Measurements from ENCODE around the gene HMX3. TPM values are rescaled to one million over a fixed set of nuclear protein-coding genes. Genes with fewer than 3 reads are reported as not detected.

The HMX3 gene
- total and polyA plus RNA-seq, 11 donors = 0.27 TPM; not detected in 10

DNA sequence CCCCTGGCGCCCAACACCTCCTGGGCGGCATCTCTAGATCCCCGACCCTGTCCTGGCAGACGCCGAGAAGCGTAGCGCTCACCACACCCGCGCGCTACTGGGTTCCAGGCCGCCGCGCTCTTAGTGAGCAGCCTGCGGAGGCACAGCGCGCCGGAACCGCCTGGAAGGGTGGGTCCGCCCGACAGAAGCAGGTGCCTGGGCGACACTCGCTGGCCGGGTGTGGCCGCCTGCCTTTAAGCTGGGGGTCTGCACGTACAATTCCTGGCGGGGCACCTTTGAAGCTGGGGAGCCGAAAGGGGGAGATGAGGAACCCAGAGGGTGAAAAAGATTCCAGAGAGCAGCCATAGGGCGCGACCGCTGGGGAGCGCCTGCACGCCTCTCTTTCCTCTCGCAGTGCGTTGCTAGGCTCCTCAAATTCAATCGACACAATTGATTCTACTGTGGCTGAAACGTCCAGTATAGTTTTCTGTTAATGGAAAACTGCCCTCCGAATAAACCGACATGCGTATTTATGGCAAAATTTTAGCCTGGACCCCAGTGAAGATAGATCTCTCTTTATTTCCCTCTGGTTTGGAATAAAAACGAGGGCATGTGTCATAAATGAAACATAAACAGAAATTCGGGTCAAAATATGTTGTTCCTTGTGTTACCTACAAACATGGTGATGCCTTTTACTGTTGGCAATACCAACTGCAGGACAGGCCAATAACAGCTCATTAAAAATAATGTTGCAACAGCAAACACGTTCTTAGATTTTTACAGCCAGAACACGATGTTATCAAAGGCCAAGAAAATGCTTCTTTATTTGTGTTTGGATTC lies 4.6 kb downstream of the HMX3 start:
- Histone ChIP-seq H3K27me3 (peaks cover 82 to 100% (median 100%) of the 10 kb centered on the region in 9 donors), H3K9me3 (no peaks in the 10 kb centered on the region), H3K4me1 (peaks cover 3 to 48% (median 23%) of the 10 kb centered on the region in 12 donors), H3K4me3 (no peak overlapping the region), H3K27ac (no peak overlapping the region), H3K36me3 (no peaks in the 10 kb centered on the region)
- TF ChIP-seq, protein P1, sequence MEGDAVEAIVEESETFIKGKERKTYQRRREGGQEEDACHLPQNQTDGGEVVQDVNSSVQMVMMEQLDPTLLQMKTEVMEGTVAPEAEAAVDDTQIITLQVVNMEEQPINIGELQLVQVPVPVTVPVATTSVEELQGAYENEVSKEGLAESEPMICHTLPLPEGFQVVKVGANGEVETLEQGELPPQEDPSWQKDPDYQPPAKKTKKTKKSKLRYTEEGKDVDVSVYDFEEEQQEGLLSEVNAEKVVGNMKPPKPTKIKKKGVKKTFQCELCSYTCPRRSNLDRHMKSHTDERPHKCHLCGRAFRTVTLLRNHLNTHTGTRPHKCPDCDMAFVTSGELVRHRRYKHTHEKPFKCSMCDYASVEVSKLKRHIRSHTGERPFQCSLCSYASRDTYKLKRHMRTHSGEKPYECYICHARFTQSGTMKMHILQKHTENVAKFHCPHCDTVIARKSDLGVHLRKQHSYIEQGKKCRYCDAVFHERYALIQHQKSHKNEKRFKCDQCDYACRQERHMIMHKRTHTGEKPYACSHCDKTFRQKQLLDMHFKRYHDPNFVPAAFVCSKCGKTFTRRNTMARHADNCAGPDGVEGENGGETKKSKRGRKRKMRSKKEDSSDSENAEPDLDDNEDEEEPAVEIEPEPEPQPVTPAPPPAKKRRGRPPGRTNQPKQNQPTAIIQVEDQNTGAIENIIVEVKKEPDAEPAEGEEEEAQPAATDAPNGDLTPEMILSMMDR (IDR thresholded peaks at IDR 0.05) = peak in 1 of 12 donors; percentile 8
- TF ChIP-seq POLR2A (IDR thresholded peaks at IDR 0.05) = no peak
- intact Hi-C loops (cut with DNase I) = no loop called here
- ATAC-seq (no peak), DNase-seq (no peak)
- WGBS, 4 donors = 3 to 6% (median 5%) methylated on average over 25 to 43 of the region's 43 CpGs

DNA sequence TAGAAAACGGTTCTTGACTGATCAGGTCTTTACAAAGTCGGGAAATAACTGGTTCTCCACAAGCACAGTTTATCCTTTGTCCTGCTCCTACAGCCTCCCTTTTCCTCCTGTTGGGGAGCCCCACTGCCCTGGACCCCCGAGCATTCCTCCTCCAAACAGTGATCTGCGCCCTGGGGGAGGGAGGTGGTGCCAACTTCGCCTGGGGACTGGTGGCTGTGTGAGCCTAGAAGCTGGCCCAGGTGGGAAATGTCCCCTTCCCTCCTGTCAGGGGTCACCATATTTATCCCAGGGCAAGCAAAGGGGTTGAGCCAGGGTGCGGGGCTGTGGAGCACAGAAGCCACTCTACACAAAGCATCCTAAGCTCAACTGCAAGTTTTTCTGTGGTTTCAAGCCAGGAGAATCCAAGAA lies 5.2 kb downstream of the HMX3 start:
- 3 to 14% (median 5%) methylated on average over 5 to 6 of the region's 6 CpGs for WGBS, 4 donors
- no peaks in the 10 kb centered on the region for H3K36me3 ChIP-seq
- DNase-seq = no peak
- no peak overlapping the region for H3K27ac ChIP-seq
- no peak for ATAC-seq
- no peak overlapping the region for H3K4me3 ChIP-seq
- H3K9me3 ChIP-seq = no peaks in the 10 kb centered on the region
- peaks cover 0 to 43% (median 20%) of the 10 kb centered on the region in 12 donors for H3K4me1 ChIP-seq
- TF ChIP-seq POLR2A (IDR thresholded peaks at IDR 0.05) = no peak
- TF ChIP-seq, protein P1 (IDR thresholded peaks at IDR 0.05) = no peak
- intact Hi-C loops (cut with DNase I) = no loop called here
- H3K27me3 ChIP-seq = peaks cover 83 to 100% (median 99%) of the 10 kb centered on the region in 9 donors

DNA sequence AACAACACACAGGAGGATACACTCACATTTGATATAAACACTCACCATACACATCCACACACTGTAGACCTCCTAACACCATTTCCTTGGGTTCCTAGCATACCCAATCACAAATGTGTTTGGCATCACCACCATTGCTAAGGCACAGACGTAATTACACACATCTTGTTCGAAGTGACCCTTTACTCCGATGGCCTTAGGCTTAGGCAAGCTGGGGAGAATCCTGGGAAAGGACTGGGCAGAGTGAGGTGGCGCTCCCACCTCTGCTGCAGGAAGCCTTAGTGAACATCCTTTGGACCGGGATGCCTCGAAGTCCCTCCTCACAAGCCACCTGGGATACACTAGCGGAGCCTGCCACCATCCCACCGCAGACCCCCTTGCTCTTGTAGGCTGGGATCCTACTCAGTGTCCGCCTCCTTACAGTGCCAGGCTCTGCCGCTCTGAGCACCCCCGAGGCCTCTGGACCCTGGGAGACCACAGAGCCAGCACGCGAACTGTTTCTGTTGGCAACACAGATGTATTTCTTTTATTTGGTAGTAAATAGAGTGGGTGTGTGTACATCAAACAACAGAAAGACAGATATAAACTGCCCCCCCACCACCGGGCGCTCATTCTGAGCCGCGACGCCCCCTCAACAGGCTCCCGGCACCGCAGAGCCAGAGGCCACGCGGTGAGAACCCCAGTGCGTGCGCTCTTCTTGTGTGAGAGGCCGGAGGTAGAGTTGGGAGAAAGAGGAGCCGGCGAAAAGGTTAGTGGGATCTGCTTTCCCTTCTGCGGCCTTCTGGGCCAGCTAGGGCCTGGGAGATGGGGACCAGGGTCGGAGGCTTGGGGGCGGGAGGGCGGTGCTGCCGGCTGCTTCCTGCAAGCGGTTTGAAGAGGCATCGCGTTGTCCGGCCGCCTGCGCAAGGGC lies 6.3 kb downstream of the HMX3 start:
- 5 to 10% (median 6%) methylated on average over 13 to 38 of the region's 38 CpGs for WGBS, 4 donors
- Histone ChIP-seq H3K4me1 (peaks cover 0 to 39% (median 15%) of the 10 kb centered on the region in 12 donors), H3K36me3 (no peaks in the 10 kb centered on the region), H3K27me3 (peaks cover 83 to 100% (median 100%) of the 10 kb centered on the region in 9 donors), H3K9me3 (no peaks in the 10 kb centered on the region), H3K4me3 (peak overlapping the region in 2 of 12 donors; percentile 8 to 10), H3K27ac (no peak overlapping the region)
- TF ChIP-seq, protein P1 (IDR thresholded peaks at IDR 0.05) = no peak
- no peak for TF ChIP-seq POLR2A (IDR thresholded peaks at IDR 0.05)
- DNase-seq (no peak), ATAC-seq (no peak)
- intact Hi-C loops (cut with DNase I) = no loop called here
